Keratinocyte (primary cell): Measurements from ENCODE around the gene TOB2. TPM values are rescaled to one million over a fixed set of nuclear protein-coding genes. Genes with fewer than 3 reads are reported as not detected.

Experiments used
- DNase-seq: peaks from one replicate; pipeline ENCODE4 v3.0.0-alpha.2; 2011; ENCODE audit warnings: low read depth, missing footprints, low spot score
- FAIRE-seq: peaks from 2 replicates; lab custom pipeline; 2011; peaks lifted over from hg19 to GRCh38; lab: Jason Lieb, UNC
- H2AFZ ChIP-seq: 2 replicates; pipeline ENCODE4 v1.6.0; 2012; ENCODE audit warnings: low read length, control low read depth, inconsistent platforms; ENCODE audit not compliant: control insufficient read depth
- H3K27ac ChIP-seq: 2 replicates; pipeline ENCODE4 v1.5.1; 2011; ENCODE audit warnings: low read length; ENCODE audit not compliant: control insufficient read depth, insufficient read depth
- H3K27me3 ChIP-seq: 3 replicates; pipeline ENCODE4 v1.6.0; 2011; ENCODE audit warnings: low read length; ENCODE audit not compliant: control insufficient read depth, insufficient read depth; ENCODE audit errors: extremely low read depth
- H3K36me3 ChIP-seq, 2 experiments: 2 replicates in 1 of 2; 3 replicates in 1 of 2; pipeline ENCODE4 v1.5.1; 2011; ENCODE audit warnings: low read length in 2 of 2, mild to moderate bottlenecking in 1 of 2; ENCODE audit not compliant: control insufficient read depth in 2 of 2, insufficient read depth in 2 of 2; ENCODE audit errors: extremely low read depth in 1 of 2
- H3K4me1 ChIP-seq: 3 replicates; pipeline ENCODE4 v1.5.1; 2011; ENCODE audit warnings: low read length; ENCODE audit not compliant: control insufficient read depth, insufficient read depth; ENCODE audit errors: extremely low read depth
- H3K4me2 ChIP-seq: 3 replicates; pipeline ENCODE4 v1.6.0; 2011; ENCODE audit warnings: low read depth, low read length; ENCODE audit not compliant: control insufficient read depth, insufficient read depth; ENCODE audit errors: extremely low read depth
- H3K4me3 ChIP-seq, 3 experiments: fragments of 200-600 bp in 1 of 3; sonication (generic) in 1 of 3; 2 replicates in 2 of 3; 3 replicates in 1 of 3; pipeline ENCODE4 v1.5.1; 2011 to 2016; ENCODE audit warnings: low read length in 3 of 3, mild to moderate bottlenecking in 3 of 3, control low read depth in 2 of 3, inconsistent platforms in 1 of 3, low read depth in 1 of 3, mixed read lengths in 1 of 3, mixed run types in 1 of 3, moderate library complexity in 1 of 3; ENCODE audit not compliant: control insufficient read depth in 2 of 3, insufficient read depth in 2 of 3; ENCODE audit errors: extremely low read depth in 1 of 3
- H3K79me2 ChIP-seq: 2 replicates; pipeline ENCODE4 v1.6.0; 2012; ENCODE audit warnings: low read length; ENCODE audit not compliant: control insufficient read depth, insufficient read depth
- H3K9ac ChIP-seq: 3 replicates; pipeline ENCODE4 v1.6.0; 2011; ENCODE audit warnings: low read length; ENCODE audit not compliant: control insufficient read depth, insufficient read depth; ENCODE audit errors: extremely low read depth
- H3K9me1 ChIP-seq: 3 replicates; pipeline ENCODE4 v1.6.0; 2011; ENCODE audit warnings: low read length; ENCODE audit not compliant: control insufficient read depth, insufficient read depth; ENCODE audit errors: extremely low read depth
- H3K9me3 ChIP-seq: 2 replicates; pipeline ENCODE4 v1.5.1; 2012; ENCODE audit warnings: low read depth, low read length; ENCODE audit not compliant: control insufficient read depth
- H4K20me1 ChIP-seq: 3 replicates; pipeline ENCODE4 v1.6.0; 2011; ENCODE audit warnings: low read length; ENCODE audit not compliant: control insufficient read depth, insufficient read depth; ENCODE audit errors: extremely low read depth
- EZH2 ChIP-seq: IDR thresholded peaks from one replicate; pipeline ENCODE4 v1.6.1; 2012; ENCODE audit warnings: inconsistent platforms, mild to moderate bottlenecking, low read length, moderate library complexity
- dilution Hi-C: fragments of 300-500 bp; cut with MboI; formaldehyde crosslinking; loops from one replicate; pipeline ENCODE4 v1.7.0; 2020; ENCODE audit warnings: low sequenced_read_pairs; ENCODE audit not compliant: extremely low pct_ligation_motif_present
- polyA plus RNA-seq, 5 experiments: library from polyadenylated mRNA; depleted of rRNA in 3 of 5; stranded (reverse) in 3 of 5; stranded (forward) in 1 of 5; unstranded in 1 of 5; fragments of >200 nt; gene quantifications; 1 replicate in 1 of 5; 2 replicates in 3 of 5; 3 replicates in 1 of 5; pipeline versions ENCODE4 v1.2.1 to v1.2.3, GENCODE V29; 2011 to 2012; ENCODE audit warnings: missing spikeins in 2 of 5, low read depth in 1 of 5, low replicate concordance in 1 of 5
- TF ChIP-seq, protein P1 (sequence below), 3 experiments: IDR thresholded peaks in 1 of 3; conservative IDR thresholded peaks in 1 of 3; optimal IDR thresholded peaks in 1 of 3; 2 replicates in 2 of 3; 3 replicates in 1 of 3; pipeline versions ENCODE3 to v1.5.1; 2011; ENCODE audit warnings: low read length in 3 of 3, mild to moderate bottlenecking in 3 of 3, moderate library complexity in 2 of 3, control low read depth in 1 of 3, inconsistent platforms in 1 of 3; ENCODE audit not compliant: insufficient read depth in 2 of 3; ENCODE audit errors: extremely low read depth in 1 of 3

Gene TOB2
- polyA plus RNA-seq, 1 donor (not counting 4 experiments of a cell fraction or from before 2014, with no cell fraction given) = 14.5 TPM

GRCh38 chr22:41458161-41458728 lies 11.6 kb upstream of the TOB2 start:
- Histone ChIP-seq H3K9ac (no peak overlapping the region), H3K9me3 (no peaks in the 10 kb centered on the region), H3K4me2 (no peak overlapping the region), H3K36me3 (peaks cover 13 to 19% of the 10 kb centered on the region in 2 experiments), H4K20me1 (no peaks in the 10 kb centered on the region), H3K4me1 (no peaks in the 10 kb centered on the region), H3K79me2 (no peaks in the 10 kb centered on the region), H3K27me3 (no peaks in the 10 kb centered on the region), H2AFZ (no peak overlapping the region), H3K4me3 (no peak overlapping the region), H3K9me1 (no peaks in the 10 kb centered on the region), H3K27ac (no peak overlapping the region)
- TF ChIP-seq, protein P1, sequence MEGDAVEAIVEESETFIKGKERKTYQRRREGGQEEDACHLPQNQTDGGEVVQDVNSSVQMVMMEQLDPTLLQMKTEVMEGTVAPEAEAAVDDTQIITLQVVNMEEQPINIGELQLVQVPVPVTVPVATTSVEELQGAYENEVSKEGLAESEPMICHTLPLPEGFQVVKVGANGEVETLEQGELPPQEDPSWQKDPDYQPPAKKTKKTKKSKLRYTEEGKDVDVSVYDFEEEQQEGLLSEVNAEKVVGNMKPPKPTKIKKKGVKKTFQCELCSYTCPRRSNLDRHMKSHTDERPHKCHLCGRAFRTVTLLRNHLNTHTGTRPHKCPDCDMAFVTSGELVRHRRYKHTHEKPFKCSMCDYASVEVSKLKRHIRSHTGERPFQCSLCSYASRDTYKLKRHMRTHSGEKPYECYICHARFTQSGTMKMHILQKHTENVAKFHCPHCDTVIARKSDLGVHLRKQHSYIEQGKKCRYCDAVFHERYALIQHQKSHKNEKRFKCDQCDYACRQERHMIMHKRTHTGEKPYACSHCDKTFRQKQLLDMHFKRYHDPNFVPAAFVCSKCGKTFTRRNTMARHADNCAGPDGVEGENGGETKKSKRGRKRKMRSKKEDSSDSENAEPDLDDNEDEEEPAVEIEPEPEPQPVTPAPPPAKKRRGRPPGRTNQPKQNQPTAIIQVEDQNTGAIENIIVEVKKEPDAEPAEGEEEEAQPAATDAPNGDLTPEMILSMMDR (optimal IDR thresholded peaks at IDR 0.05 in 1 of 3, IDR thresholded peaks at IDR 0.05 in 1 of 3, conservative IDR thresholded peaks at IDR 0.05 in 1 of 3; ENCODE audit: extremely low read depth in 1 of 3, insufficient read depth in 2 of 3, low read length in 3 of 3) = no peak
- TF ChIP-seq EZH2 = no peak
- dilution Hi-C loops = no loop called here
- DNase-seq = no peak
- no peak for FAIRE-seq

- H3K9ac ChIP-seq = peak overlapping the region; percentile 96
- H3K27ac ChIP-seq = peak overlapping the region; percentile 95
- no peaks in the 10 kb centered on the region for H3K9me1 ChIP-seq
- peak overlapping the region; percentile 83 for H3K4me2 ChIP-seq
- dilution Hi-C loops = no loop called here
- no peaks in the 10 kb centered on the region for H3K27me3 ChIP-seq
- H3K9me3 ChIP-seq = no peaks in the 10 kb centered on the region
- H3K4me3 ChIP-seq = peak overlapping the region; percentile 71 to 100 (median 97)
- FAIRE-seq (peak; percentile 98), DNase-seq (peak; percentile 90)
- H3K4me1 ChIP-seq = peaks cover 15% of the 10 kb centered on the region
- peak overlapping the region; percentile 64 for H2AFZ ChIP-seq
- peaks cover 1 to 5% of the 10 kb centered on the region in 2 experiments for H3K36me3 ChIP-seq
- peaks cover 33% of the 10 kb centered on the region for H3K79me2 ChIP-seq
- TF ChIP-seq, protein P1 (optimal IDR thresholded peaks at IDR 0.05 in 1 of 3, IDR thresholded peaks at IDR 0.05 in 1 of 3, conservative IDR thresholded peaks at IDR 0.05 in 1 of 3; ENCODE audit: extremely low read depth in 1 of 3, insufficient read depth in 2 of 3, low read length in 3 of 3) = no peak
- no peak for TF ChIP-seq EZH2
- peaks cover 2% of the 10 kb centered on the region for H4K20me1 ChIP-seq
Measured at GRCh38 chr22:41448189-41448808, 1.7 kb upstream of the TOB2 start.
